PC-3 (cell line): Measurements from ENCODE around the gene SF3B2. TPM values are rescaled to one million over a fixed set of nuclear protein-coding genes. Genes with fewer than 3 reads are reported as not detected.

Experiments used
- ATAC-seq: fragments of 200-7000 bp; cut with Tn5 transposase; 2 replicates; pipeline ENCODE4 v1.9.1; 2020; ENCODE audit warnings: mild to moderate bottlenecking, moderate library complexity
- BruUV-seq: library from RNA; stranded (reverse); fragments of 400-500 nt; replicated peaks from 2 replicates; lab custom pipeline; 2021; lab: Mats Ljungman, UMichigan
- CTCF ChIA-PET: fragments of 300-600 bp; sonication (Branson Sonifier 250); formaldehyde crosslinking; loops from one replicate; lab custom pipeline; 2022; ENCODE audit warnings: antibody characterized with exemption; lab: Charles Lee
- POLR2A ChIA-PET: fragments of 300-600 bp; sonication (Branson Sonifier 250); formaldehyde crosslinking; loops from one replicate; lab custom pipeline; 2022; ENCODE audit warnings: antibody characterized with exemption; ENCODE audit not compliant: unreplicated experiment; lab: Charles Lee
- DNase-seq: peaks from one replicate; pipeline ENCODE4 v3.0.0-alpha.2; 2015
- H2AFZ ChIP-seq: fragments of 300-600 bp; sonication (generic); 2 replicates; pipeline ENCODE4 v1.6.0; 2016; ENCODE audit warnings: antibody characterized with exemption, low read length
- H3F3A ChIP-seq: fragments of 300-600 bp; sonication (generic); one replicate; pipeline ENCODE4 v1.6.0; 2017; ENCODE audit warnings: antibody characterized with exemption, low read length, control low read depth, mild to moderate bottlenecking; ENCODE audit not compliant: unreplicated experiment
- H3K27ac ChIP-seq: fragments of 300-600 bp; sonication (generic); 2 replicates; pipeline ENCODE4 v1.5.1; 2016; ENCODE audit warnings: mild to moderate bottlenecking, low read length
- H3K27me3 ChIP-seq: fragments of 300-600 bp; sonication (generic); 2 replicates; pipeline ENCODE4 v1.6.1; 2016; ENCODE audit warnings: low read length, mixed read lengths
- H3K36me3 ChIP-seq: fragments of 300-600 bp; sonication (generic); 2 replicates; pipeline ENCODE4 v1.6.1; 2016; ENCODE audit warnings: low read depth, mixed run types, low read length, mixed read lengths
- H3K4me1 ChIP-seq: fragments of 300-600 bp; sonication (generic); 2 replicates; pipeline ENCODE4 v1.5.1; 2016; ENCODE audit warnings: low read length; ENCODE audit not compliant: insufficient read depth
- H3K4me2 ChIP-seq: fragments of 300-600 bp; sonication (generic); 2 replicates; pipeline ENCODE4 v1.6.0; 2016; ENCODE audit warnings: low read length
- H3K4me3 ChIP-seq: fragments of 300-600 bp; sonication (generic); 2 replicates; pipeline ENCODE4 v1.5.1; 2016; ENCODE audit warnings: mild to moderate bottlenecking, low read length, mixed read lengths
- H3K79me2 ChIP-seq: fragments of 300-600 bp; sonication (generic); 2 replicates; pipeline ENCODE4 v1.6.1; 2017; ENCODE audit warnings: low read length, mixed read lengths
- H3K9ac ChIP-seq: fragments of 300-600 bp; sonication (generic); 2 replicates; pipeline ENCODE4 v1.6.0; 2016; ENCODE audit warnings: mild to moderate bottlenecking, low read length
- H3K9me2 ChIP-seq: fragments of 300-600 bp; sonication (generic); replicated peaks from 2 replicates; pipeline ENCODE4 v1.6.1; 2016; ENCODE audit warnings: mixed run types, low read length, mixed read lengths
- H3K9me3 ChIP-seq: fragments of 300-600 bp; sonication (generic); 2 replicates; pipeline ENCODE4 v1.6.1; 2016; ENCODE audit warnings: low read length, mixed read lengths
- H4K20me1 ChIP-seq: fragments of 300-600 bp; sonication (generic); 2 replicates; pipeline ENCODE4 v1.6.1; 2016; ENCODE audit warnings: low read length, mixed read lengths
- CTCF ChIP-seq: fragments of 300-600 bp; sonication (generic); conservative IDR thresholded peaks from 2 replicates; pipeline ENCODE4 v1.5.1; 2017; ENCODE audit warnings: antibody characterized with exemption, low read depth, mild to moderate bottlenecking, low read length
- EZH2 ChIP-seq: fragments of 300-600 bp; sonication (generic); IDR thresholded peaks from one replicate; pipeline ENCODE4 v1.6.1; 2017; ENCODE audit warnings: antibody characterized with exemption, mild to moderate bottlenecking, low read length; ENCODE audit not compliant: unreplicated experiment
- EZH2phosphoT487 ChIP-seq: fragments of 300-600 bp; sonication (generic); IDR thresholded peaks from 2 replicates; pipeline ENCODE4 v1.6.1; 2018; ENCODE audit warnings: mild to moderate bottlenecking, antibody characterized with exemption, low read length, borderline replicate concordance
- intact Hi-C: fragments of 100-400 bp; cut with micrococcal nuclease; formaldehyde crosslinking; loops from 2 replicates; pipeline ENCODE4 v1.9.0; 2023
- total RNA-seq: library from RNA; depleted of rRNA; stranded (reverse); fragments of >200 nt; gene quantifications from 2 replicates; pipeline ENCODE4 v1.2.3, GENCODE V29; 2014

The SF3B2 gene
- total RNA-seq, 1 experiment from 2014 or later, result 241 TPM

DNA sequence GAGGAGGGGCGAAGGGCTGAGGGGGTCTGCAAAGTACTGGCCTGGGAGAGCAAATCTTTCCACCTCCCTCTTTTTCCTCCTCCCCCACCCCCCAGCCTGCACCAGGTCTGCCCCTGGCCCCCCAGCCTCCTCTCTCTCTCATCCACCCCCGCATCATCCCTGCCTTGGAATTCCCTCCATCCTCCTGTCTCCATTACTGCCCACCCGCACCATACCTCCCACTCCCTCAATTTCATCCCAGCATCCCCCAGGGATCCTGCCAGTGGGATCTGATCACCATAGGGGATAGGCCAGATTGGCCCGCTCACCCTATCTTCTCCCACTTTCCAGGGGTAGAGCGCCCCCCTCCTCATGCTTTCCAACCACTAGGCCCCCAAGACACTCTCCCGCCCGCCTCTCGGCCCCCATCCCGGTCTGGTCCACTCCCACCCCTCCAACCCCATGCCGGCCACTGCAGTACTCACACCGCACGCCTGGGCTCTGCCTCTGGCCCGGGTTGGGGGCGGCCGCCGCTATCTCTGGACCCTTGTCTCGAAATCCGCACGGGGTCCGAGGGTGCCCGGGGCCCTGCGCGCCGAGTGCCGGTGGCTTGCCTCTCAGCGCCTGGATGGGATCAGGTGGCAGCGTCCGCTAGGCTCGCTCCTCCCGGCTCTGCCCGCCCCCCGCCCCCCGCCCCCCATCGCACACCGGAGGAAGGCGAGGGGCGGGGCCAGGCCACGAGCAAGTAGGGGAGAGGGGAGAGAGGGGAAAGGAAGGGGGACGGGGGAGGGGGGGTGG lies 3.4 kb upstream of the SF3B2 start, which contains the start of gene GAL3ST3:
Gene GAL3ST3 (minus strand): TSS at position 615 of the 777 bp plus-strand sequence. CDS start 3,746 bp downstream, outside the sequence.
- Histone ChIP-seq H3K36me3 (no peaks in the 10 kb centered on the region; the same call in 1 of the 2 replicates), H3K4me2 (no peak within 1 kb of the TSS), H2AFZ (no peak within 1 kb of the TSS), H3K27ac (no peak within 1 kb of the TSS), H3K9ac (no peak within 1 kb of the TSS), H3K79me2 (peaks cover 16% of the 10 kb centered on the region), H3K9me3 (no peaks in the 10 kb centered on the region), H4K20me1 (no peaks in the 10 kb centered on the region), H3K9me2 (no peaks in the 10 kb centered on the region), H3F3A (no peaks in the 10 kb centered on the region), H3K4me3 (no peak within 1 kb of the TSS), H3K4me1 (peaks cover 17% of the 10 kb centered on the region), H3K27me3 (no peaks in the 10 kb centered on the region)
- ATAC-seq, result no peak
- POLR2A ChIA-PET, result no interaction called here
- intact Hi-C loops, result no loop called here
- no TSS peak for BruUV-seq
- DNase-seq, result no peak
- CTCF ChIA-PET, result no interaction called here
- no peak for TF ChIP-seq EZH2phosphoT487
- no peak for TF ChIP-seq EZH2
- TF ChIP-seq CTCF, result no peak

DNA sequence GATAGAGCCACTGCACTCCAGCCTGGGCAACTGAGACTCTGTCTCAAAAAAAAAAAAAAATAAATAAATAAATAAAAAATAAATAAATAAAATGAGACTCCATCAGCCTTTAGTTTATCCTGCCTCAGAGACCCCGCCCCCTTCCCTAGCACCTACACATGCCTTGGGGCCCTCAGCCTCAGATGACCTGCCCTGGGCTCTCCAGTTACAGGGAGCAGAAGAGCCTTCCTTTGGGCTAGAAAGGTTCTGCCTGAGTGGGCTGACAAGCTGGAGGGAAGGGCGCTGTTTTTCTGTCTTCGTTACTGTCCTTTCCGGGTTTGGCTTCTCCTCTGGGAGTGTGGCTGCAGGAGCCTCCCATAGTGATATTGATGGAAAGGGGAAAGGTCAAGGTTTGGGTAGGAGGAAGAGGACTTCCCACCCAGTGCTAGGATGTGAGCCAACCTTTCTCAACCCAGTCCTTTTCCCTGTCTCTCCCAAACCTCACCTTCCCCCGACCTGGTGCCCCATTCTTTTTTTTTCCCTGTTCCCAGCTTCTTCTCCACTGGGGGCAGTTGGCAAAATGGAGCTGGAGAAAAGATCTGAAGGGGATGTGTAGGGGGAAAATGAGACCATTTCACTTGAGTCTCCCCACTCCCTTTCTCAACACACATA lies 1.5 kb upstream of the SF3B2 start:
- Histone ChIP-seq H3K36me3 (peaks cover 14% of the 10 kb centered on the region), H3K27me3 (no peaks in the 10 kb centered on the region), H3K9me3 (no peaks in the 10 kb centered on the region), H3K4me1 (peaks cover 18% of the 10 kb centered on the region), H2AFZ (no peak overlapping the region), H3K27ac (no peak overlapping the region), H3F3A (no peaks in the 10 kb centered on the region), H3K4me2 (peak overlapping the region; percentile 85), H4K20me1 (no peaks in the 10 kb centered on the region), H3K9ac (no peak overlapping the region), H3K9me2 (no peaks in the 10 kb centered on the region), H3K4me3 (0 out of 2 replicates have a peak overlapping the region, but pooled peaks have one; percentile 93), H3K79me2 (peaks cover 34% of the 10 kb centered on the region)
- intact Hi-C loops, result no loop called here
- TF ChIP-seq EZH2, result no peak
- TF ChIP-seq EZH2phosphoT487, result no peak
- TF ChIP-seq CTCF, result no peak
- ChIA-PET CTCF (no interaction called here), POLR2A (interaction anchor here (0.6 kb wide), 1 partner anchor 245 kb away, joined by 8 read pairs; no protein-coding TSS in a partner anchor)
- DNase-seq (no peak), ATAC-seq (no peak)
- BruUV-seq, result no TSS peak
